Fibroblast of lung (primary cell): ENCODE measurements around the gene ANKRD52. TPM values are rescaled to one million over a fixed set of nuclear protein-coding genes. Genes with fewer than 3 reads are reported as not detected.

Experiments used
- polyA plus RNA-seq, 2 donors: library from polyadenylated mRNA; depleted of rRNA in 1 of 2; stranded (reverse) in 1 of 2; unstranded in 1 of 2; fragments of >200 nt; gene quantifications; 2 replicates each; pipeline ENCODE4 v1.2.1, GENCODE V29; 2011 to 2012; ENCODE audit warnings: missing spikeins in 1 of 2
- total RNA-seq: library from RNA; depleted of rRNA; stranded (reverse); fragments of >200 nt; gene quantifications from 2 replicates; pipeline ENCODE4 v1.2.1, GENCODE V29; 2014

Gene ANKRD52
- total and polyA plus RNA-seq, 2 donors (not counting 1 experiment from before 2014, with no cell fraction given) = 12.2 to 14.9 TPM

Other genes with a start within 250 kb of the ANKRD52 start
- 0.51 and 2.0 TPM in 2 replicates for gene IKZF4, start 237.3 kb downstream of the ANKRD52 start, total RNA-seq
- gene IKZF4, start 237.3 kb downstream of the ANKRD52 start, polyA plus RNA-seq = 3.2 and 3.7 TPM in 2 replicates
- 86.2 and 125 TPM in 2 replicates for gene RPS26, start 216.5 kb downstream of the ANKRD52 start, total RNA-seq
- gene RPS26, start 216.5 kb downstream of the ANKRD52 start, polyA plus RNA-seq = 739 and 1,779 TPM in 2 replicates
- 0.66 and 1.3 TPM in 2 replicates for gene ERBB3, start 178.2 kb downstream of the ANKRD52 start, total RNA-seq
- 0.59 and 0.92 TPM in 2 replicates for gene ERBB3, start 178.2 kb downstream of the ANKRD52 start, polyA plus RNA-seq
- gene PA2G4, start 153.8 kb downstream of the ANKRD52 start, total RNA-seq = 92.2 and 93.5 TPM in 2 replicates
- gene PA2G4, start 153.8 kb downstream of the ANKRD52 start, polyA plus RNA-seq = 202 and 342 TPM in 2 replicates
- 2,664 and 4,175 TPM in 2 replicates for gene RPL41, start 141.8 kb downstream of the ANKRD52 start, total RNA-seq
- 6,961 and 9,604 TPM in 2 replicates for gene RPL41, start 141.8 kb downstream of the ANKRD52 start, polyA plus RNA-seq
- gene ZC3H10, start 140.1 kb downstream of the ANKRD52 start, total RNA-seq = 5.6 and 7.2 TPM in 2 replicates
- gene ZC3H10, start 140.1 kb downstream of the ANKRD52 start, polyA plus RNA-seq = 1.8 and 1.9 TPM in 2 replicates
- 261 and 446 TPM in 2 replicates for gene ESYT1, start 130.1 kb downstream of the ANKRD52 start, total RNA-seq
- 182 and 260 TPM in 2 replicates for gene ESYT1, start 130.1 kb downstream of the ANKRD52 start, polyA plus RNA-seq
- 71.7 and 98.6 TPM in 2 replicates for gene MYL6B, start 105.8 kb downstream of the ANKRD52 start, total RNA-seq
- 87.7 and 99.1 TPM in 2 replicates for gene MYL6B, start 105.8 kb downstream of the ANKRD52 start, polyA plus RNA-seq
- 1,163 and 1,517 TPM in 2 replicates for gene MYL6, start 100.0 kb downstream of the ANKRD52 start, total RNA-seq
- gene MYL6, start 100.0 kb downstream of the ANKRD52 start, polyA plus RNA-seq = 6,238 and 7,941 TPM in 2 replicates
- 55.5 and 70.8 TPM in 2 replicates for gene SMARCC2, start 68.9 kb downstream of the ANKRD52 start, total RNA-seq
- gene SMARCC2, start 68.9 kb downstream of the ANKRD52 start, polyA plus RNA-seq = 60.2 and 69.6 TPM in 2 replicates
- gene RNF41, start 36.5 kb downstream of the ANKRD52 start, total RNA-seq = 120 and 199 TPM in 2 replicates
- 88.4 and 99.7 TPM in 2 replicates for gene RNF41, start 36.5 kb downstream of the ANKRD52 start, polyA plus RNA-seq
- gene NABP2, start 34.0 kb downstream of the ANKRD52 start, total RNA-seq = 25.9 and 29.2 TPM in 2 replicates
- gene NABP2, start 34.0 kb downstream of the ANKRD52 start, polyA plus RNA-seq = 39.7 and 65.5 TPM in 2 replicates
- not detected in 2 replicates for gene SLC39A5, start 28.3 kb downstream of the ANKRD52 start, total RNA-seq
- gene SLC39A5, start 28.3 kb downstream of the ANKRD52 start, polyA plus RNA-seq = not detected in 2 replicates
- 6.4 and 9.1 TPM in 2 replicates for gene COQ10A, start 8.6 kb upstream of the ANKRD52 start, total RNA-seq
- 14.2 and 16.2 TPM in 2 replicates for gene COQ10A, start 8.6 kb upstream of the ANKRD52 start, polyA plus RNA-seq
- gene CS, start 41.9 kb upstream of the ANKRD52 start, total RNA-seq = 70.4 and 117 TPM in 2 replicates
- gene CS, start 41.9 kb upstream of the ANKRD52 start, polyA plus RNA-seq = 170 and 228 TPM in 2 replicates
- gene CNPY2, start 57.6 kb upstream of the ANKRD52 start, total RNA-seq = 47.3 and 48.2 TPM in 2 replicates
- gene CNPY2, start 57.6 kb upstream of the ANKRD52 start, polyA plus RNA-seq = 124 and 142 TPM in 2 replicates
- 18.5 and 25.9 TPM in 2 replicates for gene PAN2, start 75.6 kb upstream of the ANKRD52 start, total RNA-seq
- gene PAN2, start 75.6 kb upstream of the ANKRD52 start, polyA plus RNA-seq = 11.4 and 17.3 TPM in 2 replicates
- 0.17 TPM in 1 of 2 replicates, not detected in the other for gene IL23A, start 80.5 kb upstream of the ANKRD52 start, total RNA-seq
- 0.12 TPM in 1 of 2 replicates, not detected in the other for gene IL23A, start 80.5 kb upstream of the ANKRD52 start, polyA plus RNA-seq
- gene STAT2, start 101.7 kb upstream of the ANKRD52 start, total RNA-seq = 284 and 368 TPM in 2 replicates
- 112 and 148 TPM in 2 replicates for gene STAT2, start 101.7 kb upstream of the ANKRD52 start, polyA plus RNA-seq
- gene APOF, start 104.5 kb upstream of the ANKRD52 start, total RNA-seq = not detected in 2 replicates
- gene APOF, start 104.5 kb upstream of the ANKRD52 start, polyA plus RNA-seq = not detected in 2 replicates
- gene TIMELESS, start 191.0 kb upstream of the ANKRD52 start, total RNA-seq = 3.6 and 5.9 TPM in 2 replicates
- gene TIMELESS, start 191.0 kb upstream of the ANKRD52 start, polyA plus RNA-seq = 1.2 and 3.8 TPM in 2 replicates
- gene MIP, start 196.3 kb upstream of the ANKRD52 start, total RNA-seq = not detected in 2 replicates
- not detected in 2 replicates for gene MIP, start 196.3 kb upstream of the ANKRD52 start, polyA plus RNA-seq
- gene SPRYD4, start 210.2 kb upstream of the ANKRD52 start, total RNA-seq = 1.0 and 1.7 TPM in 2 replicates
- 2.1 and 3.0 TPM in 2 replicates for gene SPRYD4, start 210.2 kb upstream of the ANKRD52 start, polyA plus RNA-seq
- gene GLS2, start 229.8 kb upstream of the ANKRD52 start, total RNA-seq = under 0.01 and 0.17 TPM in 2 replicates
- 0.03 and 0.08 TPM in 2 replicates for gene GLS2, start 229.8 kb upstream of the ANKRD52 start, polyA plus RNA-seq